Right atrium auricular region (tissue), 2 donors: ENCODE data around the gene PRELP. TPM values are rescaled to one million over a fixed set of nuclear protein-coding genes. Genes with fewer than 3 reads are reported as not detected.
A peak's percentile ranks its signal among the peaks of the same experiment; 100 is the strongest.
"Not testable (repeated sequence)": the region's sequence is repeated elsewhere in the genome, so short reads cannot be mapped to it uniquely, and the experiment has no call there.

ENCODE experiments used
- DNase-seq: peaks from one replicate; pipeline ENCODE4 v3.0.0-alpha.2; 2019; ENCODE audit warnings: low spot score
- H3K27ac ChIP-seq, 2 donors: fragments of 200-600 bp; sonication (generic); 1 replicate in 1 of 2; 2 replicates in 1 of 2; pipeline ENCODE4 v1.5.1; 2016 to 2019
- H3K27me3 ChIP-seq, 2 donors: fragments of 200-600 bp; sonication (generic); one replicate each; pipeline versions ENCODE4 v1.5.1 to v1.6.0; 2017 to 2019
- H3K36me3 ChIP-seq: fragments of 200-600 bp; sonication (generic); one replicate; pipeline ENCODE4 v1.5.1; 2016
- H3K4me1 ChIP-seq, 2 donors: fragments of 200-600 bp; sonication (generic); one replicate each; pipeline versions ENCODE4 v1.5.1 to v1.6.0; 2017 to 2019
- H3K4me3 ChIP-seq, 2 donors: fragments of 200-600 bp; sonication (generic); 1 replicate in 1 of 2; 2 replicates in 1 of 2; pipeline ENCODE4 v1.5.1; 2017 to 2019; ENCODE audit warnings: mild to moderate bottlenecking in 1 of 2, moderate library complexity in 1 of 2
- H3K9me3 ChIP-seq, 2 donors: fragments of 200-600 bp; sonication (generic); one replicate each; pipeline ENCODE4 v1.5.1; 2019
- total RNA-seq, 2 donors: library from RNA; depleted of rRNA; stranded (reverse); fragments of >200 nt; gene quantifications; one replicate each; pipeline ENCODE4 v1.1.0, GENCODE V29; 2016
- TF ChIP-seq, protein P1 (sequence below), 2 donors: fragments of 200-600 bp; sonication (generic); IDR thresholded peaks; one replicate each; pipeline ENCODE4 v1.5.1; 2019; ENCODE audit warnings: antibody characterized with exemption in 2 of 2

PRELP gene
- total RNA-seq, 2 donors from 2014 or later, result 54.5 to 243 TPM

- peak; percentile 74 for DNase-seq
- H3K4me1 ChIP-seq, result peaks cover 0 to 53% of the 10 kb centered on the region in 2 donors
- H3K4me3 ChIP-seq, result no peak overlapping the region
- no peaks in the 10 kb centered on the region for H3K27me3 ChIP-seq
- peak overlapping the region; percentile 81 to 85 for H3K27ac ChIP-seq
- no peaks in the 10 kb centered on the region for H3K9me3 ChIP-seq
- H3K36me3 ChIP-seq, result no peaks in the 10 kb centered on the region
- TF ChIP-seq, protein P1, sequence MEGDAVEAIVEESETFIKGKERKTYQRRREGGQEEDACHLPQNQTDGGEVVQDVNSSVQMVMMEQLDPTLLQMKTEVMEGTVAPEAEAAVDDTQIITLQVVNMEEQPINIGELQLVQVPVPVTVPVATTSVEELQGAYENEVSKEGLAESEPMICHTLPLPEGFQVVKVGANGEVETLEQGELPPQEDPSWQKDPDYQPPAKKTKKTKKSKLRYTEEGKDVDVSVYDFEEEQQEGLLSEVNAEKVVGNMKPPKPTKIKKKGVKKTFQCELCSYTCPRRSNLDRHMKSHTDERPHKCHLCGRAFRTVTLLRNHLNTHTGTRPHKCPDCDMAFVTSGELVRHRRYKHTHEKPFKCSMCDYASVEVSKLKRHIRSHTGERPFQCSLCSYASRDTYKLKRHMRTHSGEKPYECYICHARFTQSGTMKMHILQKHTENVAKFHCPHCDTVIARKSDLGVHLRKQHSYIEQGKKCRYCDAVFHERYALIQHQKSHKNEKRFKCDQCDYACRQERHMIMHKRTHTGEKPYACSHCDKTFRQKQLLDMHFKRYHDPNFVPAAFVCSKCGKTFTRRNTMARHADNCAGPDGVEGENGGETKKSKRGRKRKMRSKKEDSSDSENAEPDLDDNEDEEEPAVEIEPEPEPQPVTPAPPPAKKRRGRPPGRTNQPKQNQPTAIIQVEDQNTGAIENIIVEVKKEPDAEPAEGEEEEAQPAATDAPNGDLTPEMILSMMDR (IDR thresholded peaks at IDR 0.05), result no peak
These were observed 10.3 kb upstream of the PRELP start for GRCh38 chr1:203465146-203465798.

- Histone ChIP-seq H3K27ac (peak overlapping the region; percentile 81 to 85), H3K9me3 (no peaks in the 10 kb centered on the region), H3K4me1 (peaks cover 0 to 53% of the 10 kb centered on the region in 2 donors), H3K4me3 (no peak overlapping the region), H3K27me3 (no peaks in the 10 kb centered on the region), H3K36me3 (no peaks in the 10 kb centered on the region)
- TF ChIP-seq, protein P1 (IDR thresholded peaks at IDR 0.05), result no peak
- peak; percentile 91 for DNase-seq
These were observed 9.7 kb upstream of the PRELP start for GRCh38 chr1:203465948-203466347.

DNA sequence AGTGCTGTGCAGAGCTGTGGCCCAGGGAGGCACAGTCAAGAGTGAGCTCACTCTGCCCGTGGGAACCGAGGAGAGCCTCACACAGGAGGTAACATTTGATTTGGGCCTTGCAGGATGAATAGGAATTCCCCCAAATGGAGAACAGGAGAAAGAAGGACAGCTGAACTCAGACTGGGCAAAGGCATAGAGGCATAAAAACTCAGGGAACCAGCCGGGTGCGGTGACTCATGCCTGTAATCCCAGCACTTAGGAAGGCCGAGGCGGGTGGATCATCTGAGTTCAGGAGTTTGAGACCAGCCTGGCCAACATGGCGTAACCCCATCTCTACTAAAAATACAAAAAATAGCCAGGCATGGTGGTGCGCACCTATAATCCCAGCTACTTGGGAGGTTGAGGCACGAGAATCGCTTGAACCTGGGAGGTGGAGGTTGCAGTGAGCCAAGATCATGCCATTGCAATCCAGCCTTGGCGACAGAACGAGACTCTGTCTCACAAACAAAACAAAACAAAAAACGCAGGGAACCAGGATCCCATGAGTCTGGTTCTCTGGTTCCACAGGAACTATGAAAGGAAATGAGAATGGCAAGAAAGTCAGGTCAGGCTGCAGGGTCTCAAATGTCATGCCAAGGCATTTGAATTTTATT, 8.6 kb upstream of the PRELP start:
- not testable (repeated sequence) for H3K36me3 ChIP-seq, H3K27me3 ChIP-seq, H3K9me3 ChIP-seq, DNase-seq, H3K4me3 ChIP-seq
- Histone ChIP-seq H3K27ac (peak overlapping the region; percentile 81 to 85), H3K4me1 (peaks cover 0 to 53% of the 10 kb centered on the region in 2 donors)

DNA sequence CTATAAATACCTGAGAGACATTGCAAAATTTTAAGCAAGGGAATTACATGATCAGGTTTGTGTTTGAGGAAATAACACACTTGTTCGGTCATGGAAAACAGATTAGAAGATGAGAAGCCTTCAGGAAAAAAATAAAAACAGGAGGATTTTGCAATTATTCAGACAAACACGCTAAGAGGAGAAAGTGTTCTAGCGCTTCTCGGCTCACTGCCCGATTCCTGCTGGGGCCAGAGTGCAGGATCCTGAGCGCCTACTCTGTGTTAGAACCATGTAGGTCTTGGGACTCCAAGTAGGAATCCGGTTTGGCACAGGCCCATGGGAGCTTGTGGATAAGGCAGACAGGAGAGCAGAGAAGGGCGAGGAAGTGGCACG, 8.1 kb upstream of the PRELP start:
- peak overlapping the region; percentile 81 to 85 for H3K27ac ChIP-seq
- H3K4me3 ChIP-seq, result no peak overlapping the region
- H3K27me3 ChIP-seq, result no peaks in the 10 kb centered on the region
- TF ChIP-seq, protein P1 (IDR thresholded peaks at IDR 0.05), result no peak
- peak; percentile 94 for DNase-seq
- no peaks in the 10 kb centered on the region for H3K9me3 ChIP-seq
- H3K36me3 ChIP-seq, result no peaks in the 10 kb centered on the region
- H3K4me1 ChIP-seq, result peaks cover 0 to 53% of the 10 kb centered on the region in 2 donors

DNA sequence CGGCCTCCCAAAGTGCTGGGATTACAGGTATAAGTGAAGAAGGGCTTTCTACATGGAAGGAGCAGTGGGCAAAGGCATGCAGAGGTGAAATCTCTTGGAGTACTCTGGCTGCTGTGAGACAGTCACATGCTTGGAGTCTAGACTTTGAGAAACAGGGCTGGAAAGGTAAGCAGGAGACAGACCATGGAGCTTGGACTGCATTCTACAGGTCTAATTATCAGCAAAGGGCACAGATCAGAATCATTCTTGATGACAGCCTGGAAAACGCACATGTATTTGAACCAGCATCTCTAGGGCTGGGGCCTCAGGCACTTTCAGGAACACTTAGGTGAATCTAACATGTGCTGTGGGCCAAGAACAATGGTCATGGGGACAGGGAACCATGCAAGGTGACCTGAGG, 7.3 kb upstream of the PRELP start:
- Histone ChIP-seq H3K27me3 (no peaks in the 10 kb centered on the region), H3K9me3 (no peaks in the 10 kb centered on the region), H3K36me3 (no peaks in the 10 kb centered on the region), H3K27ac (peak overlapping the region; percentile 81 to 85), H3K4me3 (no peak overlapping the region), H3K4me1 (peaks cover 0 to 54% of the 10 kb centered on the region in 2 donors)
- DNase-seq, result no peak
- TF ChIP-seq, protein P1 (IDR thresholded peaks at IDR 0.05), result no peak

GRCh38 chr1:203470240-203470639, 5.4 kb upstream of the PRELP start:
- peaks cover 0 to 45% of the 10 kb centered on the region in 2 donors for H3K4me1 ChIP-seq
- no peaks in the 10 kb centered on the region for H3K36me3 ChIP-seq
- H3K9me3 ChIP-seq, result no peaks in the 10 kb centered on the region
- H3K27ac ChIP-seq, result no peak overlapping the region
- H3K4me3 ChIP-seq, result no peak overlapping the region
- no peak for DNase-seq
- TF ChIP-seq, protein P1 (IDR thresholded peaks at IDR 0.05), result no peak
- H3K27me3 ChIP-seq, result no peaks in the 10 kb centered on the region
